Activated CD8-positive, alpha-beta memory T cell treated with anti-CD3 and anti-CD28 coated beads, Interleukin-2, amount 50 U/mL, for 48 hours (primary cell): ENCODE measurements around the gene DSCAML1.

ENCODE experiments used
- DNase-seq: peaks from one replicate; pipeline ENCODE4 v3.0.0-alpha.2; 2020

DSCAML1 gene

DNA sequence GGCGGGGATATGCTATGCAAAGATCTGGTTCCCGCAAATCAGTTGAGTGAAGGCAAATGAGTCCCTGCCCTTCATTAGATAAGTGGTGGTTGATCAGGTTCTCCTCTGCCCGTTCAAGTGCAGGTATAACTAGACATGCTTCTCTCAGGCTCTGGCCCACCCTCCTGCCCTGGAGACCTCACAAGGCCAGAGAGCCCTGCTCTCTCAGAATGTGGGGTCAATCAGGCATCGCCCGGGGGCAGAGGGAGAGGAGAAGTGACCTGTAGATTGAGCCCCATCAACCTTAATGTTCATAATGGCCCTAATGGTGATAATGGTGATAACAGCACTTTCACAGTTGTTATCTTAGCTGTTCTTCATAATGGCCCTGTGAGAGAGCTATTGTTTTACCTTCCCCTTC lies 224.3 kb downstream of the DSCAML1 start:
- no peak for DNase-seq

DNA sequence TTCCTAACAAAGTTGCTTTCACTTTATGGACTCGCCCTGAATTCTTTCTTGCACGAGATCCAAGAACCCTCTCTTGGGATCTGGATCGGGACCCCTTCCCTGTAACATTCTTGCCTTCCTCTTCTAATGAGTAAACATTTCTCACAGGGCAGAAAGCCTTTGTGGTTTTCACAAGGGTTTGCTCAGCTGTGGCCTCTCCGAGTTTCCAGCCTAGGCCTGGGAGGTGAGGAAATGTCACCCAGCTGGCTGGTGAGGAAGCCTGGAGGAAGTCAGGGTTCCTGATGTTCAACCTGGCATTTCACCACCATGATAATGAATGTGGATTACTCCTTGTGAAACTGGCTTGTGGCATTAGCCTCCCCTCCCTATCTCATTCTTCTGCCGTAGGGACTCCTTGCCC lies 224.9 kb downstream of the DSCAML1 start:
- no peak for DNase-seq

DNA sequence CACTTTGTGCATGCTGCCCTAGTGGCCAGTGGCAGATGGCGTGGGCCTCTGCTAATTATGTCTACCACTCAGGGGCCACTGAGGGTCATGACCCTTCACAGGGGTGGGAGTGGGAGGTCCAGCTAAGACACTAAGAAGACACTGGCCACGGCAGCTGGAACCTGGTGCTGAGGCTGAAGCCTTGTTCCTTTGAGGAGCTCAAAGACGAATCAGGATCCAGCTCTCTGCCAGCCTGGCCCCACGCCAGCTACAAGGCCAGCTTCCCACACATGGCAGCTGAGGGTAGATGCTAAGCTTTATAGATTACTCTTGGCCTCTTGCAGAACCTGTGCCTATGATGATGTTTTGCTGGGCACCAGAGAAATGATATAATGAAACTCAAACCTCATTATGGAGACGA lies 226.3 kb downstream of the DSCAML1 start:
- DNase-seq, result no peak

- DNase-seq, result no peak
Measured at GRCh38 chr11:117569911-117570310, 227.1 kb downstream of the DSCAML1 start.

DNA sequence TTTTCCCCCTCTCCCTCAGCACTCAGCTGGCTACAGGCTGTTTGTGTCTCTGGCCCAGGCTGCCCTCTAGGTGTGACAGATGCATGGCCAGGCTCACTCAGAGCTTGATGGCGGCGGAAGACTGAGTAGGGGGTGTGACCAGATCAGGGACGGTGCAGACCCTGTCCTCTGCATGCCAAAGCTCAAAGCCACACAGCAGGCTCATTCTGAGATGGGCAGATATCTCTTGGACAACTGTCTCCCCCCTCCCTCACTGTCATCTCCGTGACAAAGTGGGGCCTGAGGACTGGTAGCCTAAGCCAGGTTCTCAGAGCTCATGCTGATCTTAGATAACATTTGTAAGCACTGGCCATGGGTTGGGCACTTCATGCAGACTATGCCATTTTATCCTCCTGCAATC lies 231.3 kb downstream of the DSCAML1 start:
- DNase-seq, result no peak

DNA sequence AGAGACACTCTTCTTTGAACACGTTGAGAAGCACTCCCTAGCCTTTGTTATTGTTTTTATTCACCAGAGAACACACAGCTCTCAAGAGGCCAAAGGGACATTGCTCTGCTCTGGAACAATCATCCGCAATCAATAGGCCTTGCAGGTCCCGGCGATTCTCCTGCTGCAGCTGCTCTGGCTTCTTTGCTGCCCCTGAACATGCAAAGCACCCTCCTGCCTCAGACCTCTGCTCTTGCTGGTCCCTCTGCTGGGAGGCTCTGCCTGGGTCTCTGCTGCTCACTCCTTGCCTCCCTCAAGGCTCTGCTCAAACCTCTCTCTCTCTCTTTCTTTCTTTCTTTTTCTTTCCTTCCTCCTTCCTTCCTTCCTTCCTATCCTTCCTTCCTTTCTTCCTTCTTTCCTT lies 232.7 kb downstream of the DSCAML1 start:
- no peak for DNase-seq

DNA sequence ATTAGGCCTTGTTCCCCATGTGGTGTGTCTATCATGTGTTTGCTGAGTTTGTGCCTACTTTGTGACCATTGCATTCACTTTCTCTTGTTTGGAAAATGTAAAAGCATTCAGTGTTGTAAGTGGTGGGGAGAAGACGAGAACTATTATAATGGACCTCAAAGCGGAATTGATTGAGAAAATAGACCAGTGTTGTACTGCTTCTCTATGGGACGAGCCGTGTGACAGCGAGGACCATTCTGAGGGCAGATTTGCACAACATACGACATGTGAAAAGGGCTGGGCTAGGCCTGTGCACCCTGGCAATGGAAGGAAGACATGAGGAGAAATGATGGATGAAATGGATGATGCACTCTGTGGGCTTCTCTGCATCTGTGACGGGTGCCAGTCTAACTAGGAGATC lies 233.5 kb downstream of the DSCAML1 start:
- no peak for DNase-seq

- DNase-seq, result no peak
Measured at GRCh38 chr11:117562136-117562535, 234.9 kb downstream of the DSCAML1 start.

GRCh38 chr11:117560780-117561530 lies 236.1 kb downstream of the DSCAML1 start:
- no peak for DNase-seq

GRCh38 chr11:117559698-117560097 lies 237.3 kb downstream of the DSCAML1 start:
- no peak for DNase-seq

GRCh38 chr11:117557361-117557760 lies 239.7 kb downstream of the DSCAML1 start:
- DNase-seq, result no peak

- DNase-seq, result no peak
Measured at GRCh38 chr11:117554601-117555333, 242.2 kb downstream of the DSCAML1 start.

GRCh38 chr11:117552626-117553025 lies 244.4 kb downstream of the DSCAML1 start:
- DNase-seq, result no peak

GRCh38 chr11:117551761-117552343 lies 245.2 kb downstream of the DSCAML1 start:
- DNase-seq, result no peak

DNA sequence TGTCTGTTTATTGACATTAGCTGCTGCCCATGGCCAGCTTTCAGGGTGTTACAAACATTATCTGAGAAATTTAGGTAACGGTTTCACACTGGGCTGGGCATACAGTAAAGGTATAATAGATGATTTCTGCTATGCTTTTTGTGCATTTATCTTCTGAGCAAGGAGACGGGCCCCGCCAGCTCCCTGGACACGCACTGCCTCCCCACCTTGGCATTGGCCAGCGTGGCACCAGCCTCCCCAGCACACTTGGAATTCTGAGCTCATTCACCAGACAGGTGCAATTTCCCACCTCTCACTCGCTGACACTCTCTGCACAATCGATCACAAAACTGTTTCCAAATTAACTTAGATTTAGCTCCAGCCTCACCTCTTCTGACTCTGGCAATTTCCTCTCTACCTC lies 246.6 kb downstream of the DSCAML1 start:
- no peak for DNase-seq

- DNase-seq, result no peak
Measured at GRCh38 chr11:117549417-117549816, 247.6 kb downstream of the DSCAML1 start.

- DNase-seq, result no peak
Measured at GRCh38 chr11:117548876-117549275, 248.1 kb downstream of the DSCAML1 start.

DNA sequence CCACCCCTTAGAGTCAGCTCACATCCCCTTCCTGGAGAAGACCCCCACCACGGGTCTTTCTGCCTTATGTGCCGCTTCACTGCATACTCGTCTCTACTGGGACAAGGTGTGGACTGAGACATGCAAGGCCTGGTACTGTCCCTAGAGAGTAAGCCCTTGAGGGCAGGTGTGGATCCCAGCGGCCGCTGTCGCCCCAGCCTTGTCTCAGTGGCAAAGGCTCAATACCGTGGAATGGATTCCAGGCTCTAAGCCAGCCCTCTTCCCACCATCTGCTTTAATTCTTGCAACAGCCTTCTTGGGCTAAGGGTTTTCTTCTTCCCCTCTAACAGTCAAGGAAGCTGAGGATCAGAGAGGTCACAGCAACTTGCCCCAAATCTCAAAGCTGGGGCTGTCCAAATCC lies 249.1 kb downstream of the DSCAML1 start:
- DNase-seq, result no peak

DNA sequence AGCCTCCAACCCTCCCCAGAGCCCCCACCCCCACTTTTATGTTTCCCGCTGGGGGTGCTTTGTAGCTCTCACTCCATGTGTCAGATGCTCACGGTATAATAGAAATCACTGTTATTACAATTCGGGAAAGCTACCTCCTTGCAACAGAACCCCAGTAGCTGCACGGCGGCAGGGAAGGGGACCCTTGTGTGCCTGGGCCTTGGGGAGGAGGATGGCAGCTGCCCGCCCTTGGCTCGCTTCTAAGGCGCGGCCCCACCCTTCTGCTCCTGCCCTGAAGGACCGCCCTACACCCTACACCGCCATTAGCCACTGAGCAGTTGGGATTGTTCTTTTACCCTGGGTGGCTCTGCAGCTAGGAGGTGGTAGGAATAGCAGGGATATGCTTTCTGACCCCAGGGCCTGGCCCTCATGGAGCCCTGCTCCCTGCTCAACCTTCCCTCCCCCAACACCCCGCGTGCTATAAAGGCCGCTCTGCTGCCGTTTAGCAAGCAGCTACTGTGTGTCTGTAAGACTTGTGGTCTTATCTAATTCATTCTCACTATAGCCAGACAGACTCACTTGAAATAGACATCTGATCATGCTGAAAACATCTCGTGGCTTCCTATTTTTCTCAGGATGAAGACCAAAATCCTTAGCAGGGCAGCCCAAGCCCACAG lies 249.7 kb downstream of the DSCAML1 start:
- no peak for DNase-seq

- DNase-seq, result no peak
Measured at GRCh38 chr11:117546431-117547194, 250.4 kb downstream of the DSCAML1 start.

DNA sequence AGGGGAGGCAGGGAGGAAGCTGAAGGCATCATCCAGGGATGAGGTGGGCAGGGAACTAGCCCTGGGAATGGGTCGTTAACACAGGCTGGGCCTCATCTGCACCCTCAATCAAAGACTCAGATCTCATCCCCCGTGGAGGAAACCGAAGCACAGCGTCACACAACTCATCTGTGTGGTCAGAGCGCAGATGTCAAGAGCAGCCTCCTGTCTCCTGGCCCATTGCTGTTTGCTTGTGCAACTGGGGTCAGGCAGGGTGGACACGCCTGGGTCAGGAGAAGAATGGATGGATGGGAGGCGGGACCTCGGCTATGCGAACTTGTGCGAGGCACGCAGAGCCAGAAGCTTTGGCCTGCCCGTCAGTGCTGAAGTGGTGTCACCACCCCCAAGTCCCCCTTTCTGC lies 251.3 kb downstream of the DSCAML1 start:
- no peak for DNase-seq

- DNase-seq, result no peak
Measured at GRCh38 chr11:117544130-117544800, 252.8 kb downstream of the DSCAML1 start.
